Stomach (tissue), 4 donors: ENCODE results near the gene FRMPD1.

Experiments
- POLR2AphosphoS5 ChIP-seq, 3 donors: sonication (generic); formaldehyde crosslinking; IDR thresholded peaks; one replicate each; pipeline ENCODE4 v1.6.1; 2016; ENCODE audit warnings: antibody characterized with exemption in 3 of 3
- TF ChIP-seq, protein P1 (sequence below), 7 experiments: fragments of 450-650 bp in 4 of 7; fragments of 200-600 bp in 3 of 7; sonication (generic) in 3 of 7; IDR thresholded peaks; one replicate each; pipeline ENCODE4 v1.5.1; 2016 to 2019; ENCODE audit warnings: antibody characterized with exemption in 7 of 7, control low read depth in 2 of 7, mild to moderate bottlenecking in 1 of 7

DNA sequence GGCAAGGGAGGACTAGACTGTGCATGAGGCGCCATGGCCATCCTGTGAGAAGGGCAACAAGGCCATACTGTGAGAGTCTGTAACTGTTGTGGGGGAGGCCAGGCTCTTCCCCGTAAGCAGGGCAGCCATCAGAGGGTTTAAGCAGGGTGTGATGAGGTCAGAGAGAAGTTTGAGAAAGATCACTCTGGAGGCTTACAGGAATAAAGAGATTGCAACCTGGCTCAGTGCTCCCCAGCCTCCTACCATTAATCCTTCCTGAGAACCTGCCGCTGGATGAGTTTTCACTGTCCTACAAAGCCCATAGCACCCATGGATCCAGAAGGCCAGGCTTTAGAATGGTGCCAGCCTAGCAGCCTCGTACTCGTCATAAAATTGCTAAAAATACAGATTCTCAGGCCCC, 88.5 kb downstream of the FRMPD1 start:
- TF ChIP-seq, protein P1, sequence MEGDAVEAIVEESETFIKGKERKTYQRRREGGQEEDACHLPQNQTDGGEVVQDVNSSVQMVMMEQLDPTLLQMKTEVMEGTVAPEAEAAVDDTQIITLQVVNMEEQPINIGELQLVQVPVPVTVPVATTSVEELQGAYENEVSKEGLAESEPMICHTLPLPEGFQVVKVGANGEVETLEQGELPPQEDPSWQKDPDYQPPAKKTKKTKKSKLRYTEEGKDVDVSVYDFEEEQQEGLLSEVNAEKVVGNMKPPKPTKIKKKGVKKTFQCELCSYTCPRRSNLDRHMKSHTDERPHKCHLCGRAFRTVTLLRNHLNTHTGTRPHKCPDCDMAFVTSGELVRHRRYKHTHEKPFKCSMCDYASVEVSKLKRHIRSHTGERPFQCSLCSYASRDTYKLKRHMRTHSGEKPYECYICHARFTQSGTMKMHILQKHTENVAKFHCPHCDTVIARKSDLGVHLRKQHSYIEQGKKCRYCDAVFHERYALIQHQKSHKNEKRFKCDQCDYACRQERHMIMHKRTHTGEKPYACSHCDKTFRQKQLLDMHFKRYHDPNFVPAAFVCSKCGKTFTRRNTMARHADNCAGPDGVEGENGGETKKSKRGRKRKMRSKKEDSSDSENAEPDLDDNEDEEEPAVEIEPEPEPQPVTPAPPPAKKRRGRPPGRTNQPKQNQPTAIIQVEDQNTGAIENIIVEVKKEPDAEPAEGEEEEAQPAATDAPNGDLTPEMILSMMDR (IDR thresholded peaks at IDR 0.05) = no peak
- no peak for TF ChIP-seq POLR2AphosphoS5 (IDR thresholded peaks at IDR 0.05)
